Neuron (in vitro differentiated cells): ENCODE results near the gene TSN.
"Not testable (repeated sequence)": the region's sequence is repeated elsewhere in the genome, so short reads cannot be mapped to it uniquely, and the experiment has no call there.

Experiments used
- H2AFZ ChIP-seq: one replicate; pipeline ENCODE4 v1.6.1; 2013; ENCODE audit warnings: low read depth, mild to moderate bottlenecking, inconsistent platforms, low read length, moderate library complexity
- H3K27me3 ChIP-seq: one replicate; pipeline ENCODE4 v1.6.1; 2013; ENCODE audit warnings: low read length; ENCODE audit not compliant: insufficient read depth
- H3K36me3 ChIP-seq: one replicate; pipeline ENCODE4 v1.6.1; 2013; ENCODE audit warnings: low read length; ENCODE audit not compliant: insufficient read depth
- H3K4me1 ChIP-seq: one replicate; pipeline ENCODE4 v1.6.1; 2013; ENCODE audit warnings: low read length; ENCODE audit not compliant: insufficient read depth
- H3K4me3 ChIP-seq: 2 replicates; pipeline ENCODE4 v1.5.1; 2013; ENCODE audit warnings: mild to moderate bottlenecking, low read length, moderate library complexity
- H3K9me3 ChIP-seq: one replicate; pipeline ENCODE4 v1.6.1; 2013; ENCODE audit warnings: low read length

Gene TSN

DNA sequence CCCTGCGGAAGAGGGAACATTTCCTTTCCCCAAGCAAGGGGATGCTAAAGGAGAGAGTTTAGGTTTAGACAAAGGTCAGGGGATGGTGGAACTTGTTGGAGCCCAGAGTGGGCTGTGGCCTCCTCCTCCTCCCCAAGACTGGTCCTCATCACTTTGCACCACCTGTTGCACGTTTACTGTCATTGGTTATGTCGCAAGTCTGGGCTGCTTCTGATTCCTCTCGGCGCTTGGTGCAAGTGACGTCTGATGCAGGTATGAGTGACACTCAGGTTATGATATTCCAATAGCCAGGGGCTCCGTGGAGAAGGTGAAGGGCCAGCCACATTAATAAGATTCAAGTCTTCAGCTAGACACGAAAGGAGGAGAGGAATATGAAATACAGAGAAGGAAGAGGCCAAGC lies 59.8 kb downstream of the TSN start:
- H3K9me3 ChIP-seq = no peaks in the 10 kb centered on the region
- no peaks in the 10 kb centered on the region for H3K36me3 ChIP-seq
- H3K4me3 ChIP-seq = no peak overlapping the region
- H3K27me3 ChIP-seq = no peaks in the 10 kb centered on the region
- H3K4me1 ChIP-seq = no peaks in the 10 kb centered on the region
- no peak overlapping the region for H2AFZ ChIP-seq

- Histone ChIP-seq H3K27me3 (no peaks in the 10 kb centered on the region), H2AFZ (no peak overlapping the region), H3K36me3 (no peaks in the 10 kb centered on the region), H3K9me3 (no peaks in the 10 kb centered on the region), H3K4me1 (no peaks in the 10 kb centered on the region), H3K4me3 (no peak overlapping the region)
Observed at GRCh38 chr2:121816797-121817196, 61.3 kb downstream of the TSN start.

- H2AFZ ChIP-seq, H3K4me3 ChIP-seq, H3K27me3 ChIP-seq, H3K9me3 ChIP-seq, H3K36me3 ChIP-seq, H3K4me1 ChIP-seq: not testable (repeated sequence)
Observed at GRCh38 chr2:121817304-121817703, 61.9 kb downstream of the TSN start.
